Measurements from ENCODE around the gene RGS8.

RGS8 gene, protein sequence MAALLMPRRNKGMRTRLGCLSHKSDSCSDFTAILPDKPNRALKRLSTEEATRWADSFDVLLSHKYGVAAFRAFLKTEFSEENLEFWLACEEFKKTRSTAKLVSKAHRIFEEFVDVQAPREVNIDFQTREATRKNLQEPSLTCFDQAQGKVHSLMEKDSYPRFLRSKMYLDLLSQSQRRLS

GRCh38 chr1:182684116-182684828, at the start of gene RGS8:
TSS of gene RGS8 (minus strand) at chr1:182684587. CDS start at chr1:182669649, 14,938 bp downstream.
- no peak for DNase-seq

GRCh38 chr1:182731852-182732575, 47.6 kb upstream of the RGS8 start:
- no peak for DNase-seq

DNA sequence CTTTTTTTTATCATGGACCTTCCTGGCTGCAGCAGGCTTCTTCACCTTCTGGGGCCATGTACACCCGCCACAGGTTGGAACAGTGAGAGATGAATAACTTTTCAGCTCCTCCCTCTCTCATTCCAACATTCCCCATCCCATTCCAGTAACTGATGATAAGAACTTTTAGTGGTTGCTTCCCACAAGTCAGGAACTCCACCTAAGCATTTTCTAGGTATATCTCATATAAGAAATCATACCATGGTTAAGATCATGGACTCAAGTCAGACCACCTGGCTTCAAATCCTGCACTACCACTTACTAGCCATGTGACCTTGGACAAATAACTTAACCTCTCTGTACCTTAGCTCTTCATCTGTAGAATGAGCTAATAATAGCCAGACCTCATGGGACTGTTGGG, 42.5 kb upstream of the RGS8 start:
- DNase-seq, result no peak

DNA sequence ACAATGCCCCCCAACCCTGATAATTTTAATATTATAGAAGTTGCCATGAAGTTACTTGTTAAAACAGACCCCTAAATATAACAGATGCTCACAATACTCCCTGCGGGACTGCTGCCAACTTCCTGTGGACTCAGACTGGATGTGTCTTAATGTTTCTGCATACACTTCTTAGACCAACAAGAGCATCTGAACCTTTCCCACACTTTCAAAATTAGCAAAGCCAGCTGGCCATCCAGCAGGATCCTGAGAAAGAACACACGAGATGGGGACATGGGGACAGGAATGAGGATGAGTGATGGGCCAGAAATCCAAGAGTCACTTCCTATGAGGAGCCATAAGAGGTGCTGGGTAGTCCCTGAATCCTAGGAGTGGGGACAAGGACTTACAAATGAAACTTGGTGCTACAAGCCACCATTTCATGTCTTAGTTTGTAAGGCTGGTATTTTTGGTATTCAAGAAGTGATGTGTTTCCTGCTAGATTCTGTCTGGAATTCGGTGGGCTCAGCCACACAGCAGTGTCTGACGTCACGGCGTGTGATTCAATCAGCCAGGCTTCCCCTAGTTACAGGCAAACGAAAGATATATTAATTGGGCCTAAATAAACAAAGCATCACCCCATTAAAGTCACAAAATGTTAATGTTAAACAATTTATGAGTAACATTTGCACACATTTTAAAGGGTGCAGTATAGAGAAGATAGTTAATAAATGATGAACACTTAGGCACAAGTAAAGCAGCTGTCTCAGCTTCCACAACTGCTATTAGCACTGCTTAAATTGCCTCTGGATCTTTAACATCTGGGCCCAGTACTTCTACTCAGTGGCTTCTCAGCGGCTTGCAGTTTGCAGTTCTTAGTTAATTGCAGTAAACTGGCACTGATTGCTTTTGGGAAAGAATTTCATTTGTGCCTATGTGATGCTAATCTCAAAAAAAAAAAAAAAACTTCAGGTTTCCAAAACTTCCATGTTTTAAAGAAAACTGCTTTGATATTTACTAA, 41.2 kb upstream of the RGS8 start:
- DNase-seq, result no peak

GRCh38 chr1:182724215-182724614, 39.8 kb upstream of the RGS8 start:
- no peak for DNase-seq

- no peak for DNase-seq
These were observed 38.8 kb upstream of the RGS8 start for GRCh38 chr1:182723200-182723599.

- no peak for DNase-seq
These were observed 37.1 kb upstream of the RGS8 start for GRCh38 chr1:182721525-182721924.

DNA sequence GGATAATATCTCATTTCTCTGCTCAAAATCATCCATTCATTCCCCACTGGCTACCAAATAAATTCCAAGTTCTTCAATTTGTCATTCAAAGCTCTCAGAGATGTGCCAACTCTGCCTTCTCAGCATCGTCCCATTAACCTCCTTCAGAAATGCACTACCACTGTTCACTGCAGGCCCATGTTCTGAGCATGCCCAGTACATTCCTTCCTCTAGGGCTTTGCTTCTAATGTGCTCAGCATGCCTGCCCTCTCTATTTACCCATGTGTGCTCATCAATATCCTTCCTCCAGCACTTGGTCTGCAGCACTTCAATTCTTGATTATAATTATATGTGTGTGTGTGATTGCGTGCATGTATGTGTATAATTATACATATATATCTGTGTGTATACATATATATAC, 36.1 kb upstream of the RGS8 start:
- DNase-seq, result no peak

DNA sequence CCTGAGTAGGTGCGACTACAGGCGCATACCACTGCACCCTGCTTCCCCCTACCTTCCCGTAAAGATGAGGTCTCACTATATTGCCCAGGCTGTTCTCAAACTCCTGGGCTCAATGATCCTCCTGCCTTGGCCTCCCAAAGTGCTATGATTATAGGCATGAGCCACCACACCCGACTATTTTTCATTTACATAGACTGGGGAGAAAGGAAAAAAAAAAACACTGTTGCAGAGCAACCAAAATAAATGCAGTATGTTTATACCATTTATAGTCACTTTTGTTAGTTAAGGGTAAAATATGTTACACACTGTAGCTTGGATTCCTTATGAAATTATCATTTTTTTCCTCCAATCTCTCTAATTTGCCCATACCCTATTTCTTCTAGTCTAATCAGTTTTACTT, 35.2 kb upstream of the RGS8 start:
- DNase-seq, result no peak

GRCh38 chr1:182718311-182718710, 33.9 kb upstream of the RGS8 start:
- no peak for DNase-seq

- no peak for DNase-seq
These were observed 32.6 kb upstream of the RGS8 start for GRCh38 chr1:182716740-182717720.

DNA sequence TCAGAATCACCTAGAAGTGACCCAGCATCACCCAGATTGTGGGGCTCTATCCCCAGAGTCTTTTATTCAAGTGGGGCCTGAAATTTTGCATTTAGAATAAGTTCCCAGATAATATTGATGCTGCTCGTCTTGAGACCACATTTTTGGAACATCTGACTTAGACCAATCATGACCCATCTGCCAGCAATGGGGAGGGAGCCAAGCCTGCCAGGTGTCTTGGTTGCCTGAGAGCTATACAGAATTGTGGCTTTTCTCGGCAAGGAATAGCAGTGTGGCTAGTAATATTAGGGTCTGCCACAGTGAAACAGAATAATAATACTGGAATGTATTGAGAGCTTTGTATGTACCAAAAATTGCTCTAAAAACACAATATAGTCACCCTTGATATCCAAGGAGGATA, 31.1 kb upstream of the RGS8 start:
- DNase-seq, result no peak

DNA sequence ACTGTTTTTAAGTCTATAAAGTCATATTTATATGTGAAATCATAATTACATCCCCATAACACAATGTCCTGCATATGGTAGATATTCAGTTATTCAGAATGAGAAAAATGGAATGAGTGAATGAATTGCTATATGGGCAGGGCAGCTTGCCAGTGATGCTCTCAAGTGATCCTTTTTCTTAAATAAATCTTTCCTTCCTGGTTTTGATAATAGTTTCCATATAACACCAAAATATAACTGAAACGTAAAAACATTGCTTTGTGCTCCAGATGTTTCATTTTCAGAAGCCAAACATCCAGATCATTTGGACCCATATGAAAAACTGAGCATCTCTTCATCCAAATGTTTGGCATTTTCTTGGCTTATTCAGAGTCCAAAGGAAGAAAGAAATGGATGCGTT, 30.2 kb upstream of the RGS8 start:
- DNase-seq, result no peak

DNA sequence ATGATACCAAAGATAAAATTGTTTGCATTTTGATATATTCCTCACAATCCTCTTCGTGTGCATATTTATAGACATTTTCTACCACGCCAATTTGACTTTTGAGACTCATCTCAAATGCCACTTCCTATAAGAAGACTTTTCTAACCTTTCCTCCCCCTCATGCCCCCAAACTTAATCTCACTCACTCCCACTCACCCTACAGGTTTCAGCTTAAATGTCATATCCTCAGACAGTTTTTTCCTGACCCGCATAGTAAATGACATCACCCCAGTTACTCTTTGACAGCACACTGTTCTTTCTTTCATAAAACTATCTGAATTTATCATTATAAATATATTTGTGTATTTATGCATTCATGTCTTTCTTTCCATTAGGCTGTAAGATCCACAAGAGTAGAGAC, 29.6 kb upstream of the RGS8 start:
- DNase-seq, result no peak

DNA sequence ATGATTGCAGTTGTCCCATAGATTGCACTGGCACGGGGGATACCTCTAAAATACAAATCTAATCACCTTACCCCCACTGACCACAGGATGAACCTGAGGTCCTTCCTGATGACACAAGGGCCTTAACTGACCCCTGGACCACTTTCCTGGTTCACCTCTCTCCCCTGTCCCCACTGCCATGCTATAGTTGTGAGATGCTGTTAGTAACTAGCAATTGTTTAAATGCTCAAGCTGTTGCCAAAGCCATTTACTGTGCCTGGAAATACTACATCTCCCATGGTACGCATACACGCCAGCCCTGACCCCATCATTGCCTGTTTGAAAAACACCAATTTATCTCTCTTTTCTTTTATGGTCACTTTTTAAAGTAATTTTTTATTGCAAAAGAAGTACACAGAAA, 29.1 kb upstream of the RGS8 start:
- DNase-seq, result no peak

- DNase-seq, result no peak
These were observed 25.5 kb upstream of the RGS8 start for GRCh38 chr1:182709855-182710254.

GRCh38 chr1:182709225-182709764, 24.9 kb upstream of the RGS8 start:
- DNase-seq, result no peak

DNA sequence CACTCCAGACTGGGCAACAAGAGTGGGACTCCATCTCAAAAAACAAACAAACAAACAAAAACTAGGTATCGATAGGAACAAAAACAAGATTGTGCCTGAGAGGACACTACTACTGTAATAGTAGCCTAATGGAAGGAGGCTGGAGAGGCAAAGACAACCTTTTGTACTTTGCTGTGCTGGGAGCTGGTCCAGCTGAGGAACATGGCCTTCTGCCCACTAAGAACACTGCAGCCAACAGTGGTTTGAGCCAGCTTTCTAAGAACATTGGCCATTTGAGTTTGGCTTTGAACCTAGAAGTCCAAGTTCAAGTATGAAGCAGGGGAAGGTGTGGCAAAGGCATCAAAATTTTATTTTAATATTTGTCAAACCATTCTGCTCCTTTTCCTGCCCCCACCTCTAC, 22.7 kb upstream of the RGS8 start:
- DNase-seq, result no peak

- DNase-seq, result no peak
These were observed 20.3 kb upstream of the RGS8 start for GRCh38 chr1:182704677-182705076.

- no peak for DNase-seq
These were observed 19.2 kb upstream of the RGS8 start for GRCh38 chr1:182703539-182703938.

- DNase-seq, result no peak
These were observed 18.6 kb upstream of the RGS8 start for GRCh38 chr1:182702826-182703524.
